Embryonic facial prominence (tissue), 1 donor: ENCODE measurements around the gene RALGPS2.
A peak's percentile ranks its signal among the peaks of the same experiment; 100 is the strongest.
"Not testable (repeated sequence)": the region's sequence is repeated elsewhere in the genome, so short reads cannot be mapped to it uniquely, and the experiment has no call there.

Experiments
- DNase-seq: peaks from one replicate; pipeline ENCODE4 v3.0.0-alpha.2; 2016; ENCODE audit errors: extremely low spot score

The RALGPS2 gene

DNA sequence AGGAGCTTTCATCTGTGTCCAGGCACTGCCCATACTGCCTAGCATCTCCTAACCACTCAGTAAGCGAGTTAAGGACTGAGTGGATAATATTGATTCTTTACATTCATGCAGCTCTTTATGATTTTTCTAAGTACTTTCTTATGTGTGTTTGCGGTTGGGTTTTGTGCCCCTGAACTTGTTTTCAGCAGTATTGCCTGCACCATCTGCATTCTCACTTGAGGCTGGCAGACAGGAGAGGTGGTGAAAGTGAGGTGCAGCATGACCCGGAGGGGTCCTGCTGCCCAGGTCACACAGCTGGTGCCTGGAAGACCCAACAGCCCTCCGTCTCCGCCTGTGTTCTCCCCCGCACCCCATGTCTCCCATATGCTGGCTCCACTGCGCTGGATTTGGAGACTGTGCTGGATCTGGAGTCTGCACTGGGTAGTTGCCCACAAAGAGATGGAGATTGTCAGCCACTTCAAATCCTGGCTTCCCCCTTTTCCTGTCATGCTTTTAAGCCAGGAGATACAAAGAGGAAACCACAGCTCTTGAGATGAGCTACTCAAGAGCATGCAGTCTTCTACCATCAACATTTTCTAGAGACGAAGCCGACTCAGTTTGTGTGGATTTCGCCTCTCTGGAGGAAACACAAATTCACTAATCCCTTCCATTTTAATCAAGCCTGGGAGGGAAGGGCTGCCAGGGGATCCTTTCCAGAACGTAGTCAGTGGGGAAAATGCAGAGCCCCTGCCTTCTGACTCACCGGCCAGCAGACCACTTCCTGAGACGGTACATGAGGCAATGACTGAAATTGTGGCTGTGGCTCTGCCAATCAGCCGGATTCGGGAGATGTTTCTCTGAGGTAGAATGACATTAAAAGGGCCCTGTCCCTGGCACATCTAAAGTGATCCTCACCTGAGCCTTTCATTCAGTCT lies 217.5 kb downstream of the RALGPS2 start:
- DNase-seq = no peak

DNA sequence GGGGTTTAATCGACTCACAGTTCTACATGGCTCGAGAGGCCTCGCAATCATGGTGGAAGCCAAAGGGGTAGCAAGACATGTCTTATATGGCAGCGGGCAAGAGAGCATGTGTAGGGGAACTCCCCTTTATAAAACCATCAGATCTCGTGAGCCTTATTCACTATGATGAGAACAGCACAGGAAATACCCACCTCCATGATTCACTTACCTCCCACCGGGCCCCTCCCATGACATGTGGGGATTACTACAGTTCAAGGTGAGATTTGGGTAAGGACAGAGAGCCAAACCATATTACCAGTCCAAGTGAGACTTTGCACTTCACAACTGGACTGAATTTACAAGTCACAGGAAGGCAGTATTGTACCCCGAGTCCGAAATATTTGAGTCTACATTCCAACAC lies 219.7 kb downstream of the RALGPS2 start:
- DNase-seq = no peak

DNA sequence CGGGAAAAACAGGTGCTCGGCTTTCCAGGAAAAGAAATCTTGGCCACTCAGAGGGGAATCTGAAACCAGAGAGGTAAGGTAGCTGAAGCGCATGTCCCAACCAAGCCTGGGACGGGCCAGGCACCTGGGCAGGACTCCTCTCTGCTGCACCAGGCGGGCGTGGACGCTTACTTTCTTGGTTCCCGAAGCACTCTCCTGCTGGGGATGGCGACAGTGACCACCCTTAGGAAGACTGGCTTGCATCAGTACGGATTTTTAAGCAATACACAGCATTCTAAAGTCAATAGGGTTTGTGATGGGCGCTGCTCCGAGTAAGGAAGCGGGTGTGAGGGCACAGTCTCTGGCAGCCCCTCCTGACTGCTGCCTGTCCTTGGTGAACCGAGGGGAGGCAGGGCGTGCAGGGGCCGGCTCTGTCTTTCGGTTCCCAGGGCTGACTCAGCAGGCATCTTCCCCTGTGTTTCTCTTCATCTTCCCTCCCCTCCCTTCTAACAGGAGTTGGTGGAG lies 220.8 kb downstream of the RALGPS2 start:
- no peak for DNase-seq

DNA sequence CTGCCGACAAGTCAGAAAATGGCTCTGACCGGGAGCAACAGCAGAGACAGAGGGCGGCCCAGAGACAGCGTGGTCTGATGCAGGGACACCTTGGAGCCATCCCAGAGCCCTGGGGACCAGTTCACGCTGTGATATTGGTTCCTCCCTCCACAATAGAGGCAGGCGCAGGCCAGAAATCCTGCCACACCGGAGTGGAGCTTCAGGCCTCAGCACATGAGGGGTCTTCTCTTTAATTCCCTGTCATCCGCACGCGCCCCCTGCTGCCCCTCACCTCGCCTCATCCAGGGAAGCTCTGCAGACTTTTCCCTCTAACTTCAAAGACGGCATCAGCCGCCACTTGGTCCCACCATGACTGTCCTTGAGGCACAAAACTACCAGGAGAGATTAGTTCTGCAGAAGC lies 221.4 kb downstream of the RALGPS2 start:
- no peak for DNase-seq

DNA sequence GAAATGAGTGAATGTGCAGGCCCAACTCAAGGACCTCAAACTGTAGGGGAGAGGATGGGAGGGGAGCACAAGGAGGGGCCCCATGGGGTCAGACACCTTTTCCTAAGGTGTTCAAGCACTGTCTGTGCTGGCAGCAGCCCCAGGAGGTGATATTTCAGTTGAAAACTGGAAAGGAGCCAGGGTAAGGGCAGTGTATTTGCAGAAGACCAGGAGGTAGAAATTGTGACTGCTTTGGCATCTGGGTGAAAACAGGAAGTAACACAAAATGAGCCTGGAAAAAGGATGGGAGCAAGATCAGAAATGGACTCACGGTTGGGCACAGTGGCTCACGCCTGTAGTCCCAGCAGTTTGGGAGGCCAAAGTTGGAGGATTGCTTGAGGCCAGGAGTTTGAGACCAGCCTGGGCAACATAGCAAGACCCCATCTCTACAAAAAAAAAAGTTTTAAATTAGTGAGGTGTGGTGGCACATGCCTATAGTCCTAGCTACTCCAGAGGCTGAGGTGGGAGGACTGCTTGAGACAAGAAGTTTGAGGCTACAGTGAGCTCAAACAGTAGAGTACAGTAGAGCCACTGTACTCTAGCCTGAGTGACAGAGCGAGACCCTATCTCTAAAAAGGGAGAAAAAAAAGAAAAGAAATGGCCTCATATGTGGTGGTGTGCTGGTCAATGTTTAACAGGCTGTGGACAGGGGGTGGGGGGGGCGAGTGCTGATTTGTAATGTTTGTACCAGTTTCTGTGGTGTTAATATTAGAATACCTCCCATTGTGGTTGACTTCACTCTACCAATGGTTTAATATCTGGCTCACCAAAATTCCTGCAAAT lies 222.0 kb downstream of the RALGPS2 start:
- no peak for DNase-seq

DNA sequence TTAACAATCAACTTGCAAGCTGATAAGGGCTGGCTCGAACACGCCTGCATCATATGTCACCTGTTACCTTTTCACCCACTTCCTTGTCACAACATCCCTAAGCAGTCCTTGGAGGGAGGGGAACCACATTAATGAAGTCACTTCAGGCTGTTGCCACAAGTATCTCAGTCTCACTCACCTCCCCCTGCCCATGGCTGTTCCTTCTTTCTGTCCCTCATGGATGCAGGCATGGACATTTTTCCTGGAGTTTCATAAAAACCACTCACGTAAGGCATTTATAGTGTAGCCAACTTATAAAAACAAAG lies 222.6 kb downstream of the RALGPS2 start:
- no peak for DNase-seq

DNA sequence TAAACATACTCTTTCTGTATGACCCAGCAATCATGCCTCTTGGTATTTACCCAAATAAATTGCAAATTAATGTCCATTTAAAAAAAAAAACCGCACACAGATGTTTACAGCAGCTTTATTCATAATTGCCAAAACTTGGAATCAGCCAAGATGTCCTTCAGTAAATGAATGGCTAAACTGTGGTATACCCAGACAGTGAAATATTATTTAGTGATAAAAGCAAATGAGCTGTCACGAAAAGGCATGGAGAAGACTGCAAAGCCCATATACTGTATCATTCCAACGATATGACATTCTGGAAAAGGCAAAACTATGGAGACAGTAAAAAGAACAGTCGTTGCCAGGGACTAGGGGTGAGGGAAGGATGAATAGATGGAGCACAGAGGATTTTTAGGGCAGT lies 223.6 kb downstream of the RALGPS2 start:
- DNase-seq = no peak

DNA sequence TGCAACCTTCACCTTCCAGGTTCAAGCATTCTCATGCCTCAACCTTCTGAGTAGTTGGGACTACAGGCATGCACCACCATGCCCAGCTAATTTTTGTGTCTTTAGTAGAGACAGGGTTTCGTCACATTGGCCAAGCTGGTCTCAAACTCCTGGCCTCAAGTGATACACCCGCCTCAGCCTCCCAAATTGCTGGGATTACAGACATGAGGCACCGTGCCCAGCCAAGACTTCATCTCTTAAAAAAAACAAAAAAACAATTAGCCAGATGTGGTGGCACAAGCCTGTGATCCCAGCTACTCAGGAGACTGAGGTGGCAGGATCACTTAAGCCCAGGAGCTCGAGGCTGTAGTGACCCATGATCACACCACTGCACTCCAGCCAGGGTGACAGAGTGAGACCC lies 224.8 kb downstream of the RALGPS2 start:
- DNase-seq = not testable (repeated sequence)

DNA sequence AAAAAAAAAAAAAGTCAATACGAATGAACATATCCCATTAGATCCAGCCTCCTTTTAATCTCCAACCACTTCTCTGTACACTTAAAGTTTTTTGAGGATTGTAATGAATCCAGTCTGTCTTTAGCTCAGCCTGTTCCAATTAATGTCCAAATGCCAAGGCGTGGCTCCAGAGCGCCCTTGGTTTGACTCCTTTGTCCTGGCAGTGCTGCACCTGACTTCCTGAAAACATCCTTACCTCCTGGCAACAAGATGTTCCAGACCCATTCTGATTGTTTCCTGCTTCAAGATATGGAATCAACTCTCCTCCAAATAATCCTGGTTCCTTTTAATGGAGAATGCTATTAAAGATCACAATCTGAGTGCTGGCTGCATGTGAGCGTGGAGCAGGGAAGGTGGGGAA lies 226.6 kb downstream of the RALGPS2 start:
- DNase-seq = no peak

DNA sequence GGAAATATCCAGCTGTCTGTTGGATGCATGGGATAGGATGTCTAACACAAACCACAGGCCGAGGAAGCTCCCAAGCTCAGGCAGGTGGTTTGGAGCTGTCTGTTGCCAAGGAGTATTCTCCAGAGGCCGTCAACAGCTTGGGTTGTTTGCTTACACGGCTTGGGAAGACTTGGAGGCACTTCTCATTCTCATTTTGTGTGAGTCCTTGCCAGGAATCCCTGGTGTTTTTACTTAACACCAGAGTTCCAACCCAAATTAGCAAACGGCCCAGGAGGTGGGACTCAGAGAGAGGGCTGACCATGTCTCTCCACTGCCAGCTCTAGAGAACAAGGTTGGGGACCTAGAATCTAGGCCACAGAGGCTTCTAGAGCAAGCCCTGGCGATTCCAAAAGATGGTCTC lies 228.0 kb downstream of the RALGPS2 start:
- no peak for DNase-seq

DNA sequence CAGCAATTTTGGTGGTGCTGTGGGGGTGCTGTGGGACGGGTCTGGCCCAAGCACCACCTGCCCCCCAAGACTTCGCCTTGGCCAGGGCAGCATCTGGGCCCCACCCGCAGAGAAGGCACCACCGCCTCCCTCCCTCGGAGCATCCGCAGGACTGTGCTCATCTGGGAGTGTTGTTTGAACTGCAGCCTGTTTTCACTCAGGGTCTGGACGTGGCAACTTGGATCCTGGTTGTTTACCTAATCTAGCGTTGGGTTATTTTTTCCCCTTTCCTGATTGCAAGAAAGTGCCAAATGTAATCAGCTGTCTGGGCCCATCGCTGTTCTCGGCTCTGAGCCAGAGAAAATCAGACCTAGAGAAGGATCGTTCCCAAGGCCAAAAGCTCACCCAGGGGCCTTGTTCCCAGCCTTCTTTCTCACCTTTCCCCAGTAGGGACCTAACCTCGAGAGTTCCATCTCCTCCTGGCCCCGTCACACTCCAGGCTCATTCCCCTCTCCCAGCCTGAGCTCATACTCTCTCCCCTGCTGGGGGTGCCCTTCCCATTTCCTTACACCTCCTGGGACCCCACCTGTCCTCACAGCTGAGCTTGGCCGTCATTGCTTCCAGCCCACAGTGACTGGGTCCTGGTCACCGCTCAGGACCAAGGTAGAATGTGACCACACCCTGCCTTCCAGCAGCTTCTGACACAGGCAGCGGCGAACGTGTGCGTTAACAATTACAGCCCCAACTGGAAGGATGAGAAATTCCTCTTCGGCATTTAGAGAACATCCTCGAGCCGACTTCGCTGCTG lies 228.7 kb downstream of the RALGPS2 start:
- DNase-seq = no peak

DNA sequence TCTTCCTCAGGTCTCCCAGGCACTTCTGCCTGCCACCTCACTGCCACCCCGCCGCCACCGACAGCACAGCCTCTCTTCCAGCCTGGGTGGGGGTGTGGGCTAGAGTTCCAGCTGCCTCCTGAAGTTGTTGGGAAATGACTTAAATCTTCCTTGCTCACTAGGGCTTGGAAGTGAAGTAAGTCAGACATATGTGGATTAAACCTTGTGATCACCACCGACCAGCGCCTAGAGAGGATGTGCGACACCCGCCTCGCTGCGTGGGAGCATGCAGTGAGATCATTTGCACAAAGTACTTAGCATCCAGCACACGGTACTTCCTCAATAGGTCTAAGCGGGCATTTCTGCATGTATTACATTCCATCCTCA lies 229.3 kb downstream of the RALGPS2 start:
- no peak for DNase-seq

DNA sequence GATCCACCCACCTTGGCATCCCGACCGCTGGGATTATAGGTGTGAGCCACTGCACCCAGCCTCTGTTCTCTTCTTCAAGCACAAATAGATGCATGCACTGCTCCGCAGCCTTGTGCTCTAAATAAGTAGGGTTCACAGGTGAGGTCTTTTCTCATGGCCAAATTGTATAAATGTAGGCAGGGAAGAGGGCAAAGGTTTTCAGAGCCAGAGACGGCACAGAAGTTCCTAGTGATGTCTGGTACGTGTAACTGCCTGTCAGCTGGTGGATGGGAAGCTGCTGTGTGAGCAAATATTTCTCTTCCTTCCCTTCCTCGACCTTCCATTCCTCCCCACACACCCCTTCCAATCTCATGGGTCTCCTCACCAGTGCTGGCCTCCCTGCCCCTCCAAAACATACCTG lies 229.9 kb downstream of the RALGPS2 start:
- DNase-seq = no peak

DNA sequence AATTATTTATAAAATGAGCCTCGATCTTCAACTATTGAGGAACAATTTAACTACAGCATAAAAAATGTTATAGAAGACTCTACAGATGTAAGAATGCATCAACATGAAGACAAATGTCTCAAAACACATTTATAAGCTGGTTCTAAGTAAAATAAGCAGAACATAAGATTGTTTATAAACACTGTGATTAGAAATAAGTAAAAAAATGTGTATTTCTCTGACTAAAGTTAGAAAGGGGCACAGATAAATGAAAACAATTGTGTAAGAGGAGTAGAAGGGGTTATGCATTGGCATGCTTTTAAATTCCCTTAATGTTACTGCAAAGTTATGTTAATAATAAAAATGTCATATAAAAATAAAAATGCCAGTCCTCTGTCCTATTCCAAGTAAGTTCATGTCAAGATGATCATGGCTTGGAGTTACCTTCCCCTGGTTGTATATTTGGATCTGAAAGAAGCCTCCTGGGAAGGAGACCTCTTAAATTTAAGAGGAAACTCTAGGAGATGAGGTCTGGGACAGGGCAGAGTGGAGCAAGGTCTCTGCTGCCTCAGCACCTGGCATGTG lies 230.4 kb downstream of the RALGPS2 start:
- DNase-seq = no peak

DNA sequence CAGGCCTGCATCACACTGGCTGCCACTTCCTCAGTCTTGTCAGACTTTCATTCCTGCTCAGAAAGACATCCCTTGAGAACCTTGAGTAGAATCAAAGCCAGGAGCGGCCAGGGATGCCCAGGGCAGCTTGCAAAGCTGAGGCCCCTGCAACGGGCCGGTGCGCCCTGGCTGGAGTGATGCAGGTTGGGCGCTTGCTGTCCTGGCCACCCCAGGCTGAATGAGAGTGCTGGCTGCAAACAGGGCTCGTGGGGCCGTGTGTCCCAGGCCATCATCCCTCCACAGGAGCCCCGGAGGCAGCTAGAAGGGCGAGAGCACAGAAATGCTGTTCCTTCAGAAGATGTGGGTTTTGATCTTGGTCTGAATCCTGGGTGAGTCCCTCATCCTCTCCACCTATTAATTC lies 233.4 kb downstream of the RALGPS2 start:
- DNase-seq = no peak

DNA sequence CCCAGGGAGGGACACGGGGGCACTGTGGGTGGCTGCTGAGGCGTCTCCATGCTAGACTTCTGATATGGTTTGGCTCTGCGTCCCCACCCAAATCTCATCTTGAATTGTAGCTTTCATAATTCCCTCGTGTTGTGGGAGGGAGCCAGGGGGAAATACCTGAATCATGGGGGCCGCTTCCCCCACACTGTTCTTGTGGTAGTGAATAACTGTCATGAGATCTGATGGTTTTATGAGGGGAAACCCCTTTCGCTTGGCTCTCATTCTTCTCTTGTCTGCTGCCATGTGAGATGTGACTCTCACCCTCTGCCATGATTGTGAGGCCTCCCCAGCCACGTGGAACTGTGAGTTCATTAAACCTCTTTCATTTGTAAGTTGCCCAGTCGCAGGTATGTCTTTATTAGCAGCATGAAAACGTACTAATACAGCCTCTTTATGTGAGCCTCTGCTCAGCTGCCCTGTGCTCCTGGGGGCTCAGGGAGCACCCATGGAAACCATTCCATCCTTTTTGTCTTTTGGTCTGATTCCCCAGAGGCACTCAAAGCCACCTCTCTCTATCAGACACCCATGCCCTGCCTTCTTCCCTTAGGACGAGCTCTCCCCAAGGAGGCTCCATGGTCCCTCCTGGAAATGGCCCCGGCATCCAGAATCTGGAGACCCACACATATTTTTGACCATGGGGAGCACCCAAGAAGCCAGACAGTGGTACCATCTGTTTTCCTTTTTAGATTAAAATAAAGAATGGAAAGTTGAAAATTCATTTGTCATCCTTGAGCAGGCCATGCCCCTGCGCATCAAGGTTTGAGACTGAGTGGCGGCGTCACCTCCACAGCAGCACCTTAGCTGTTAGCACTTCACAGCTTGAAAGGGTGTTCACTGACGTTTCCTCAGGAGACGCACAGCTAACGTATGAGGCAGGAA lies 234.8 kb downstream of the RALGPS2 start:
- no peak for DNase-seq

DNA sequence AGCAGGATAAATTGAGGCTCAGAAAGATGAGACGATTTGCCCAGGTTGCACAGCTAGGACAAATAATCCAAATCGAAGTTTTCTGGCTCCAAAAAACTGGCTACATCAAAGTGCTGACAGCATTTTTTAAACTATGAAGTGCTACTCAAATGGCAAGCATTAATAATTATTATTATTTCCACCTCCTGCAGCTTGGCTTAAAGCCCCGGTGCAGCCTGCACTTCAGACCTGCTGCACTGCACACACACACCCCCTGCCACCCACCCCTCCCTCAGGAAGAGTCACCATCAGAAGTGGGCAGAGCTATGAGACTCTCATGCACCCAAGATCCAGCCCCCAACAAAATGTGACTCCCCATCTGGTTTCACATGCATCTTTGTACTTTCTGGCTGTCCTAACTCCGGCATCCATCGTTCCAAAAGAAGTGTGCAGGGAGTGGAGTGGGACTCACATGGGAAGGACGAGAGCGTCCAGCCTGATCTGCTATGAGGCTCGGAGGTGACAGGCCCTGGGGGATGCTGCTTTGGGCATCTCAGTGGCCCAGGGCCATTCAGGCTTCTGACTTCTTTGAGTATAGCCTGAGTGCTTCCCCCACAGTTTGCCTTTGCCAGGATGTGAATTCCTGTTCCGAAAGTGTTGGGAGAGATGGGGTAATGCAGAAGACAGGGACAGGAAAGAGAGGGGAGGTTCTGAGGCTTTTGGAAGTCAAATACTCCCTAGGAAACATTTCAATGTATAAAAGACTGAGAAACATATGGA lies 235.6 kb downstream of the RALGPS2 start:
- DNase-seq = peak; percentile 69

DNA sequence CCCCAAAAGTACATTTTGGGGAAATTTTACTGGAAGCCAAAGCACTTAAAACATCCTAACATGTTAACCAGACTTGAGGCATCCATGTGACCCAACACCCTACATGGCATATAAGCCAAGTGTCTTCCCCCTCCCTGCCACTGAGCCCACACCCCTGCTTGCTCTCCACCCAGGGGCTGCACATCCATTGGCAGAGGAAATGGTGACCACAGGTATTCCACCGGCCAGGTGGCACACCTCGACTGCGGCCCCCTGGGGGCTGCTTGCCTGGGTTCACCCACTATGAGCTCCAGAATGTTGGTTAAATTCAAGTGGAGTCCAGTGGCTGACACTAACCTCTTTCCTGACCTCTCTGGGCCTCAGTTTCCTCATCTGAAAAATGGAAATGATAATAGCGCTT lies 236.3 kb downstream of the RALGPS2 start:
- no peak for DNase-seq

DNA sequence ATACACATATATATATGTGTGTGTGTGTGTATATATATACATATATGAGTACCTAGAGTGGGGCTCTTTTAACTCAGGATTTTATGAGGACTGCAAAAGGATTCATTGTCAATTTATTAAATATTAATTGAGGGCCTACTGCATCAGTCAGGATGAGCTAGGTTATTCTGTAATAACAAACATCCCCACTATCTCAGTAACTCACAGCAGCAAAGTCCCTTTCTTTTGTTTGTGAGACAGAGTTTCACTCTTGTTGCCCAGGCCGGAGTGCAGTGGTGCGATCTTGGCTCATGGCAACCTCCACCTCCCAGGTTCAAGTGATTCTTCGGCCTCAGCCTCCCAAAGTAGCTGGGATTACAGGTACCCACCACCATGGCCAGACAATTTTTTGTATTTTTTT lies 236.8 kb downstream of the RALGPS2 start:
- DNase-seq = no peak
